Measurements from ENCODE around the gene LRRC28. TPM values are rescaled to one million over a fixed set of nuclear protein-coding genes. Genes with fewer than 3 reads are reported as not detected.

The LRRC28 gene
- total RNA-seq, 4 donors from 2014 or later = 29.3 to 39.7 (median 34.8) TPM

DNA sequence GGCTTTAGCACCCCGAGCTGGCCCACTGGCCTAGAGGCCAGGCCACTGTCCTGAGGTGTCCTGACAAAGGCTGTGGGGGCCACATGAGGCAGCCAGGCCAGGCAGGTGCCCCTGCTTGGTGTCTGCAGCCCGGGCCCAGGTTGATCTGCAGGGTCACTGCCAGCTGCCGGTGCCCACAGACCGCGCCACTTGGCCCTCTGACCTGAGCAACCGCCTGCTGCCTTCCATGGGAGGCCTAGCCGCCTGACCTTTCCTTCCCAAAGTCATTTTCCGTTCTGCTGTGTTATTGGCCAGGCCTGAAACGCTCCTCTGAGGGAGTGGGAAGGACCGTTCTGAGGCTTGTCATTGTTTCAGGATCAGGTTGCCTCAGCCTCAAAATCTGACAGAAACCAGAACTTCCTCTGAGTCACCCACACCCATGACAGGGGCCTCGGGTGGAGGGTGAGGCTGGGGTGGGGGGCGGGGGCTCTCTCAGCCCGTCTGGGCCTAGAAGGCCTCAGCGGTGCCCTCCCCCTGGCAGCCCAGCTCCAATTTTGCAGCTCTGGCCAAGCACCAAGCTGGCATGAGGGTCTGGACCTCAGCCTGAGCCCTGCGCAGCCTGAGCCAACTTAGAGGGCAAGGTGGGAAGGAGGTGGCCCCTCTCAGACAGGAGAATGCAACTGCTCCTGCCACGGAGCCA, 173.8 kb downstream of the LRRC28 start:
- TF ChIP-seq, protein P1, sequence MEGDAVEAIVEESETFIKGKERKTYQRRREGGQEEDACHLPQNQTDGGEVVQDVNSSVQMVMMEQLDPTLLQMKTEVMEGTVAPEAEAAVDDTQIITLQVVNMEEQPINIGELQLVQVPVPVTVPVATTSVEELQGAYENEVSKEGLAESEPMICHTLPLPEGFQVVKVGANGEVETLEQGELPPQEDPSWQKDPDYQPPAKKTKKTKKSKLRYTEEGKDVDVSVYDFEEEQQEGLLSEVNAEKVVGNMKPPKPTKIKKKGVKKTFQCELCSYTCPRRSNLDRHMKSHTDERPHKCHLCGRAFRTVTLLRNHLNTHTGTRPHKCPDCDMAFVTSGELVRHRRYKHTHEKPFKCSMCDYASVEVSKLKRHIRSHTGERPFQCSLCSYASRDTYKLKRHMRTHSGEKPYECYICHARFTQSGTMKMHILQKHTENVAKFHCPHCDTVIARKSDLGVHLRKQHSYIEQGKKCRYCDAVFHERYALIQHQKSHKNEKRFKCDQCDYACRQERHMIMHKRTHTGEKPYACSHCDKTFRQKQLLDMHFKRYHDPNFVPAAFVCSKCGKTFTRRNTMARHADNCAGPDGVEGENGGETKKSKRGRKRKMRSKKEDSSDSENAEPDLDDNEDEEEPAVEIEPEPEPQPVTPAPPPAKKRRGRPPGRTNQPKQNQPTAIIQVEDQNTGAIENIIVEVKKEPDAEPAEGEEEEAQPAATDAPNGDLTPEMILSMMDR (IDR thresholded peaks at IDR 0.05) = no peak
- no peak for TF ChIP-seq POLR2A (IDR thresholded peaks at IDR 0.05)
- WGBS, 2 donors = 18 to 37% methylated on average over 11 to 16 of the region's 16 CpGs
- peak in 1 of 2 donors; percentile 87 for DNase-seq (ENCODE audit: low spot score in 2 of 2)
- no peak overlapping the region for H3K4me3 ChIP-seq (ENCODE audit: low read depth, poor library complexity, severe bottlenecking)
- intact Hi-C loops (cut with DNase I; ENCODE audit: low total_unique reads) = no loop called here

DNA sequence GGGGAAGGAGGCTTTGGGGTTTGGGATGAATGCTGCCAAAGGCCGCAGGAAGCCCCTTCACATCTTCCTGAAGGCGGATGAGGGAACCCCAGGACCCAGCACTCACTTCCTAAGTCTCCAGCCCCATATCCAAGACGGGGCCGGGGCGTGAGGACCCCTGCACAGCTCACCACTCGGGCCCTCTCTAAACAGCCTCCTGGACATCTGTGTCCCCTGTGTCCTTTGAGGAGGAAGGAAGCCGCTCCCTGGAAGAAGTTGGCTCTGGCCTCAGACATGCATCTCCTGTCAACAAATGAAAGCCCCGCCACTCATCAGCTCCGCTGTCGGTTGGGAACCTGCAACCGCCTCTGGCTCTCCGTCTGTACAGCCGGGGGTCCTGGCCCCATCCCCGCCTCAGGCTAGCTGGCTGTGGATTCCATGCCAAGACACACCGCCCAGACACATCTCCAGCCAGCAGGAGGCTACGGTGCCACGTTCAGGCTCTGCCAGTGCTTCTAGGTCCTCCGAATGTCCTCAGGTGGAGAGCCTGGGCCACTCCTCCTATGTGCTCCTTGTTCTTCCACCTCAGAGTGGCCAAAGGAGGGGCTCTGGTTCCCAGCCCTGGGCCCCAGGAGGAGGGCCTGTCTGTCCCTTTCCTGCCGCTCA, 174.5 kb downstream of the LRRC28 start:
- WGBS, 2 donors = 47 to 62% methylated on average over 16 to 19 of the region's 19 CpGs
- intact Hi-C loops (cut with DNase I; ENCODE audit: low total_unique reads) = no loop called here
- H3K4me3 ChIP-seq (ENCODE audit: low read depth, poor library complexity, severe bottlenecking) = no peak overlapping the region
- TF ChIP-seq, protein P1 (IDR thresholded peaks at IDR 0.05) = no peak
- TF ChIP-seq POLR2A (IDR thresholded peaks at IDR 0.05) = no peak
- DNase-seq (ENCODE audit: low spot score in 2 of 2) = no peak

DNA sequence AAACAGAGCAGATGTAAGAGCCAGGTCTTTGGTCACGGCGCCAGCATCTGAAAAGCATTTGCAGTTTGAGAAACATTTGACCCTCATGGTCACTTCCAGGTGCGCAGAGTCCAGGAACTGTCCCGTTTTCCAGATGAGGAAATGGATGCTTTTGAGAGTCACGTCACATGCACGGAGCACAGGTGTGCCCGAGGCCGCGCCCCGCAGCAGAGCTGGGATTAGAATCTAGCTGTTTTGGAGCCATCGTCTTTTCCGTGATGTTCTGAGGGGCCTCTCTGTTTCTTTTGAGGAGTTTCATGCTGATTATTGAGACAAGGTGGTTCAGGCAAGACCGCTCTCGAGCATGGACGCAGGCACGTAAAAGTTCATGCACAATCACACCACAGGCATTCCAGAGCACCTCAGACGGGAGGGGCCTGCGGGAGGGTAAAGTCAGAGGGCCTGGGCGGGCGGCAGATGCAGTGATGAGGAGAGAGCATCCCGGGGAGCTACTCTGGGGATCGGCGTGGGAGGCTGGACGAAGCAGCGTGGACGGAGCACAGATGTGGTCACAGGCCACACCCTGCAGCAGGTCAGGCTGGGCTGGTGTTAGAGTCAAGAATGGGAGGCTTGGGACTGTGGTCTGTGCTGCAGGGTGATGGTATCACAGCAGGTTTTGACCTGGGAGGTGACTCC, 175.3 kb downstream of the LRRC28 start:
- no peak overlapping the region for H3K4me3 ChIP-seq (ENCODE audit: low read depth, poor library complexity, severe bottlenecking)
- no peak for TF ChIP-seq POLR2A (IDR thresholded peaks at IDR 0.05)
- TF ChIP-seq, protein P1 (IDR thresholded peaks at IDR 0.05) = no peak
- 84 to 85% methylated on average over 25 to 26 of the region's 26 CpGs for WGBS, 2 donors
- intact Hi-C loops (cut with DNase I; ENCODE audit: low total_unique reads) = no loop called here
- peak in 1 of 2 donors; percentile 61 for DNase-seq (ENCODE audit: low spot score in 2 of 2)

DNA sequence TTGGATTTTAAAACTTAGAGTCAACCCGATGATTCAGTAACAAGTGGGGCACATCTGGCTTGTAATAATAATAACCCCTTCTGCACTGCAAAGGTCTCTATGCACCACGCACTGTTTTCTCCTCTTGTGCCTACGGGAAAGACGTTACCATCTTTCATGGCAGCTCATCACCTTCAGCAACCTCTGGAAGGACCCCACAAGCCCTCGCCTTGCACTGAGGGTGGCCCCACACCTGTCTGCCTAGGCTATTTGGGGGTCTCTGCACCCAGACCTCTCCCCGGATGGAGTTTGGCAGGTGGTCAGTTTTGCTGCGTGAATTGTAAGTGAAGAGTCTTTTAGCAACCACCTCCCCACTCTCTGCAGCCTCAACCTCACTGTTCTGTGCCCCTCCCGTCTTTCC, 175.9 kb downstream of the LRRC28 start:
- intact Hi-C loops (cut with DNase I; ENCODE audit: low total_unique reads) = no loop called here
- peak in 1 of 2 donors; percentile 52 for DNase-seq (ENCODE audit: low spot score in 2 of 2)
- no peak overlapping the region for H3K4me3 ChIP-seq (ENCODE audit: low read depth, poor library complexity, severe bottlenecking)
- 87 to 91% methylated on average over 8 of the region's 8 CpGs for WGBS, 2 donors
- TF ChIP-seq POLR2A (IDR thresholded peaks at IDR 0.05) = no peak
- TF ChIP-seq, protein P1 (IDR thresholded peaks at IDR 0.05) = no peak

DNA sequence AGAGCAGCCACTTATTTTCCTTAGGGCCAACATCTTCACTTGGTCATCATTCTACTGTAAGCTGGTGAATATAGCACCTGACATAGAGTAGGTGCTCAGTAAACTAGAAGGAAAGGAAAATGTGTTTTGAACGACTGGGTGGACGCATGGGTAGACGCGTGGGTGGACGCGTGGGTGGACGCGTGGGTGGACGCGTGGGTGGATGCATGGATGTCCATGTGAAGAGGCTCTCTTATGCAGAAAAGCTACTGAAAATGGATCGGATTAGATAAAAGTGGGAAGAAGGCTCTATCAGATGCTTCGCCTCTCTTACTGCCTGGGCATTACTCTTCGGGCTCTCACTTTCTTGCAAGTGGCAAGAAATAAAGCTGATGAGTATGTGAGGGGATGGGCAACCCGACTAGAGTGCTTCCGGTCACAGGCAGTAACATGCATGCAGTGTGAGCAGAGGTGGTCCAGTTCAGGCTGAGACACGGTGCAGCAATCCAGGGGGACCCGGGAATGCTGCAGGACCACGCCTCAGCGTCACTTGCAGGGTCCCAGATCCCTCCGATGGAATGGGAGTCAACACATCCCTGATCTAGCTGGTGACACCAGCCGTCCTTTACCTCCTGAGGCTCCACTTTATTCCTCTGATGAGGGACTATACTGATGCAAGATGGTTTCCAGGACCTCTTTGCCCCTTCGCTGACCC, 176.5 kb downstream of the LRRC28 start:
- DNase-seq (ENCODE audit: low spot score in 2 of 2) = peak in 1 of 2 donors; percentile 79
- TF ChIP-seq, protein P1 (IDR thresholded peaks at IDR 0.05) = no peak
- TF ChIP-seq POLR2A (IDR thresholded peaks at IDR 0.05) = no peak
- WGBS, 2 donors = 91 to 92% methylated on average over 22 of the region's 22 CpGs
- intact Hi-C loops (cut with DNase I; ENCODE audit: low total_unique reads) = no loop called here
- no peak overlapping the region for H3K4me3 ChIP-seq (ENCODE audit: low read depth, poor library complexity, severe bottlenecking)

Measured in lower leg skin (tissue), 4 donors.